Keratinocyte (primary cell): Measurements from ENCODE around the gene CCDC158.

ENCODE experiments used
- EZH2 ChIP-seq: IDR thresholded peaks from one replicate; pipeline ENCODE4 v1.6.1; 2012; ENCODE audit warnings: inconsistent platforms, mild to moderate bottlenecking, low read length, moderate library complexity
- TF ChIP-seq, protein P1 (sequence below), 3 experiments: IDR thresholded peaks in 1 of 3; conservative IDR thresholded peaks in 1 of 3; optimal IDR thresholded peaks in 1 of 3; 2 replicates in 2 of 3; 3 replicates in 1 of 3; pipeline versions ENCODE3 to v1.5.1; 2011; ENCODE audit warnings: low read length in 3 of 3, mild to moderate bottlenecking in 3 of 3, moderate library complexity in 2 of 3, control low read depth in 1 of 3, inconsistent platforms in 1 of 3; ENCODE audit not compliant: insufficient read depth in 2 of 3; ENCODE audit errors: extremely low read depth in 1 of 3

DNA sequence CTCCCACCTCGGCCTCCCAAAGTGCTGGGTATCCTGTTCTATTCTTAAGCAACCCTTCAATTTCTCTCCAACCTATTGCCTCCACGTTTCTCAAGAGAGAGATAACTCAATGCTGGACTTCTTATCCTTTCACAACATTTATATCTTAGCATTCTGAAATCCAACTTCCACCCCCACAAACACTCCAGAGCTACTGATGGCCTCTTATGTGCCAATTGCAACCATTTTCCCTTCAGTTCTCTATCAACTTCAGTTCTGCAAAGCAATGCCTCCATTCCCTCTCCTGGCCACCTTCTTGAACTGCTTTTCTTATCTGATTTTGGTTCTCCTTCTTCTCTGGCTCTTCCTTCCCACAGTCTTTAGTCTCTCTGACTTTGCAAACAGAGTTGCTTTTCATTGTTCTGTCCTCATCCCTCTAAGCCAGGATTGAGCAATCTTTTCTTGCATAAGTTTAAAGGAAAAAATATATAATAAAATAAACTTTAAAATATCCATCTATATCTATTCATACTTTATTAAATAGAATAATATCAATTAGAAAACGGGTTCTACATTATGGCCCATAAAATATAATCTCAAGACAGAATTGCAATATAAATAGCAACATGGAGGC is 118.0 kb downstream of the CCDC158 start:
- no peak for TF ChIP-seq EZH2
- TF ChIP-seq, protein P1, sequence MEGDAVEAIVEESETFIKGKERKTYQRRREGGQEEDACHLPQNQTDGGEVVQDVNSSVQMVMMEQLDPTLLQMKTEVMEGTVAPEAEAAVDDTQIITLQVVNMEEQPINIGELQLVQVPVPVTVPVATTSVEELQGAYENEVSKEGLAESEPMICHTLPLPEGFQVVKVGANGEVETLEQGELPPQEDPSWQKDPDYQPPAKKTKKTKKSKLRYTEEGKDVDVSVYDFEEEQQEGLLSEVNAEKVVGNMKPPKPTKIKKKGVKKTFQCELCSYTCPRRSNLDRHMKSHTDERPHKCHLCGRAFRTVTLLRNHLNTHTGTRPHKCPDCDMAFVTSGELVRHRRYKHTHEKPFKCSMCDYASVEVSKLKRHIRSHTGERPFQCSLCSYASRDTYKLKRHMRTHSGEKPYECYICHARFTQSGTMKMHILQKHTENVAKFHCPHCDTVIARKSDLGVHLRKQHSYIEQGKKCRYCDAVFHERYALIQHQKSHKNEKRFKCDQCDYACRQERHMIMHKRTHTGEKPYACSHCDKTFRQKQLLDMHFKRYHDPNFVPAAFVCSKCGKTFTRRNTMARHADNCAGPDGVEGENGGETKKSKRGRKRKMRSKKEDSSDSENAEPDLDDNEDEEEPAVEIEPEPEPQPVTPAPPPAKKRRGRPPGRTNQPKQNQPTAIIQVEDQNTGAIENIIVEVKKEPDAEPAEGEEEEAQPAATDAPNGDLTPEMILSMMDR (optimal IDR thresholded peaks at IDR 0.05 in 1 of 3, IDR thresholded peaks at IDR 0.05 in 1 of 3, conservative IDR thresholded peaks at IDR 0.05 in 1 of 3; ENCODE audit: extremely low read depth in 1 of 3, insufficient read depth in 2 of 3, low read length in 3 of 3), result no peak
